Measurements from ENCODE around the gene PLA2G2C. TPM values are rescaled to one million over a fixed set of nuclear protein-coding genes. Genes with fewer than 3 reads are reported as not detected.

PLA2G2C gene
- total and polyA plus RNA-seq, 2 of the 8 experiments (the other 6 are each of a cell fraction or from before 2014, with no cell fraction given) = not detected

GRCh38 chr1:20199403-20199802 is 13.1 kb upstream of the PLA2G2C start:
- Histone ChIP-seq H3K9me3 (ENCODE audit: insufficient read depth in 2 of 2, low read depth in 1 of 2, low read length in 1 of 2) (no peaks in the 10 kb centered on the region), H3K23ac (ENCODE audit: insufficient read length) (no peak overlapping the region), H2BK15ac (ENCODE audit: low read length) (0 out of 2 replicates have a peak overlapping the region, but pooled peaks have one; percentile 72), H2AFZ (ENCODE audit: low read length) (peak overlapping the region; percentile 64; the same call in 1 of the 2 replicates), H3K4me3 (ENCODE audit: extremely low read depth in 1 of 4, insufficient read depth in 2 of 4, low read depth in 3 of 4, low read length in 4 of 4) (no peak overlapping the region), H2BK120ac (replicated peaks; ENCODE audit: low read depth, low read length) (no peak overlapping the region), H3K79me2 (ENCODE audit: control insufficient read depth in 1 of 2, insufficient read depth in 2 of 2, low read length in 2 of 2) (no peaks in the 10 kb centered on the region), H2BK5ac (ENCODE audit: low read depth, low read length) (no peak overlapping the region), H3K4me1 (replicated peaks in 1 of 4; ENCODE audit: control insufficient read depth in 3 of 4, insufficient read depth in 4 of 4, low read length in 3 of 4) (peaks cover 0 to 3% (median under 1%) of the 10 kb centered on the region in 4 experiments; a peak in 4 of 7 replicates), H3K4me2 (ENCODE audit: insufficient read depth in 1 of 2, low read depth in 2 of 2, low read length in 2 of 2) (no peak overlapping the region), H2BK20ac (ENCODE audit: low read length) (no peak overlapping the region), H2AK5ac (ENCODE audit: low read depth, low read length) (no peak overlapping the region), H4K20me1 (replicated peaks in 1 of 2; ENCODE audit: control insufficient read depth in 1 of 2, insufficient read depth in 2 of 2, low read length in 2 of 2) (no peaks in the 10 kb centered on the region), H3K79me1 (ENCODE audit: low read depth, low read length) (no peaks in the 10 kb centered on the region), H3K27me3 (replicated peaks in 1 of 4; ENCODE audit: control insufficient read depth in 3 of 4, extremely low read depth in 1 of 4, insufficient read depth in 3 of 4, low read length in 3 of 4) (no peaks in the 10 kb centered on the region; a peak in 1 of 7 replicates), H3K9ac (replicated peaks in 1 of 4; ENCODE audit: extremely low read depth in 1 of 4, low read depth in 3 of 4, low read length in 3 of 4) (no peak overlapping the region), H4K91ac (replicated peaks; ENCODE audit: insufficient read length, low read length) (no peak overlapping the region), H2BK12ac (ENCODE audit: low read depth, low read length) (no peak overlapping the region), H3K36me3 (ENCODE audit: control insufficient read depth in 2 of 4, insufficient read depth in 4 of 4, low read length in 3 of 4) (no peaks in the 10 kb centered on the region), H3K18ac (ENCODE audit: extremely low read depth, low read length) (no peak overlapping the region), H4K5ac (ENCODE audit: insufficient read length, low read depth, low read length) (no peak overlapping the region), H4K8ac (ENCODE audit: extremely low read depth, insufficient read depth, low read length) (no peak overlapping the region), H3K14ac (ENCODE audit: insufficient read length) (no peak overlapping the region), H3K56ac (replicated peaks; ENCODE audit: insufficient read length, low read depth, low read length) (no peak overlapping the region), H3K23me2 (ENCODE audit: low read depth, low read length) (no peaks in the 10 kb centered on the region), H3K27ac (ENCODE audit: low read depth, low read length) (no peak overlapping the region), H3K4ac (replicated peaks; ENCODE audit: insufficient read length, low read depth, low read length) (no peak overlapping the region)
- whole genome bisulfite sequencing, 2 experiments (ENCODE audit: extremely low coverage in 1 of 2, insufficient coverage in 1 of 2, insufficient read length in 1 of 2, insufficient replicate concordance in 2 of 2, low coverage in 1 of 2, low lambda C conversion rate in 2 of 2, missing lambda C conversion rate in 1 of 2) = 95% methylated on average over 3 of the region's 3 CpGs; no CpG with 5 or more reads in 1 of the 2 experiments
- ChIA-PET CTCF (ENCODE audit: partially characterized antibody) (interaction anchor here (0.9 to 1.7 kb wide), 5 partner anchors 41 to 231 kb away, joined by 3 to 4 read pairs (median 3); no protein-coding TSS in a partner anchor), POLR2A (ENCODE audit: partially characterized antibody) (no interaction called here)
- FAIRE-seq (no peak), DNase-seq (ENCODE audit: low read depth in 1 of 2, low spot score in 2 of 2) (no peak)
- TF ChIP-seq GABPA (IDR thresholded peaks at IDR 0.05; ENCODE audit: borderline replicate concordance, insufficient read depth, low read length) (no peak), JUND (IDR thresholded peaks at IDR 0.05; ENCODE audit: low read length) (no peak), SIX5 (IDR thresholded peaks at IDR 0.05; ENCODE audit: low read depth, low read length) (no peak), GTF2F1 (IDR thresholded peaks at IDR 0.05; ENCODE audit: borderline replicate concordance, low read depth, low read length) (no peak), SRF (IDR thresholded peaks at IDR 0.05; ENCODE audit: low read depth, low read length) (no peak), CBX8 (IDR thresholded peaks at IDR 0.05; ENCODE audit: borderline replicate concordance, low read depth, low read length) (no peak), BRCA1 (IDR thresholded peaks at IDR 0.05; ENCODE audit: low read depth, low read length) (no peak), CHD2 (IDR thresholded peaks at IDR 0.05; ENCODE audit: low read length) (no peak), KDM4A (IDR thresholded peaks at IDR 0.05; ENCODE audit: low read depth, low read length, severe bottlenecking) (no peak), CBX5 (IDR thresholded peaks at IDR 0.05; ENCODE audit: low read depth, low read length) (no peak), KDM5A (IDR thresholded peaks at IDR 0.05; ENCODE audit: low read length) (no peak)
- TF ChIP-seq, protein P1, sequence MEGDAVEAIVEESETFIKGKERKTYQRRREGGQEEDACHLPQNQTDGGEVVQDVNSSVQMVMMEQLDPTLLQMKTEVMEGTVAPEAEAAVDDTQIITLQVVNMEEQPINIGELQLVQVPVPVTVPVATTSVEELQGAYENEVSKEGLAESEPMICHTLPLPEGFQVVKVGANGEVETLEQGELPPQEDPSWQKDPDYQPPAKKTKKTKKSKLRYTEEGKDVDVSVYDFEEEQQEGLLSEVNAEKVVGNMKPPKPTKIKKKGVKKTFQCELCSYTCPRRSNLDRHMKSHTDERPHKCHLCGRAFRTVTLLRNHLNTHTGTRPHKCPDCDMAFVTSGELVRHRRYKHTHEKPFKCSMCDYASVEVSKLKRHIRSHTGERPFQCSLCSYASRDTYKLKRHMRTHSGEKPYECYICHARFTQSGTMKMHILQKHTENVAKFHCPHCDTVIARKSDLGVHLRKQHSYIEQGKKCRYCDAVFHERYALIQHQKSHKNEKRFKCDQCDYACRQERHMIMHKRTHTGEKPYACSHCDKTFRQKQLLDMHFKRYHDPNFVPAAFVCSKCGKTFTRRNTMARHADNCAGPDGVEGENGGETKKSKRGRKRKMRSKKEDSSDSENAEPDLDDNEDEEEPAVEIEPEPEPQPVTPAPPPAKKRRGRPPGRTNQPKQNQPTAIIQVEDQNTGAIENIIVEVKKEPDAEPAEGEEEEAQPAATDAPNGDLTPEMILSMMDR (IDR thresholded peaks at IDR 0.05; ENCODE audit: control extremely low read depth in 1 of 3, insufficient read depth in 1 of 3, low read depth in 1 of 3, low read length in 3 of 3) = no peak

All from H1 (cell line).